MM.1S (cell line): ENCODE measurements around the gene SCGN.

Experiments used
- DNase-seq: peaks from one replicate; pipeline ENCODE4 v3.0.0-alpha.2; 2015
- H2AFZ ChIP-seq: fragments of 300-600 bp; sonication (generic); 2 replicates; pipeline ENCODE4 v1.6.0; 2016; ENCODE audit warnings: antibody characterized with exemption, low read length
- H3F3A ChIP-seq: fragments of 300-600 bp; sonication (generic); 2 replicates; pipeline ENCODE4 v1.6.1; 2016; ENCODE audit warnings: mild to moderate bottlenecking, antibody characterized with exemption, low read length, moderate library complexity, mixed read lengths; ENCODE audit not compliant: insufficient read depth
- H3K27ac ChIP-seq: fragments of 300-600 bp; sonication (generic); 2 replicates; pipeline ENCODE4 v1.5.1; 2016; ENCODE audit warnings: mild to moderate bottlenecking, low read length
- H3K27me3 ChIP-seq: fragments of 300-600 bp; sonication (generic); replicated peaks from 2 replicates; pipeline ENCODE4 v1.6.0; 2016; ENCODE audit warnings: low read length; ENCODE audit not compliant: insufficient read depth
- H3K36me3 ChIP-seq: fragments of 300-600 bp; sonication (generic); replicated peaks from 2 replicates; pipeline ENCODE4 v1.6.1; 2016; ENCODE audit warnings: mild to moderate bottlenecking, low read length, mixed read lengths; ENCODE audit not compliant: insufficient read depth
- H3K4me1 ChIP-seq: fragments of 300-600 bp; sonication (generic); 2 replicates; pipeline ENCODE4 v1.6.1; 2016; ENCODE audit warnings: low read length, mixed read lengths
- H3K4me2 ChIP-seq: fragments of 300-600 bp; sonication (generic); 2 replicates; pipeline ENCODE4 v1.6.0; 2016; ENCODE audit warnings: low read depth, low read length
- H3K4me3 ChIP-seq: fragments of 300-600 bp; sonication (generic); 2 replicates; pipeline ENCODE4 v1.5.1; 2016; ENCODE audit warnings: low read length, mixed read lengths
- H3K79me2 ChIP-seq: fragments of 300-600 bp; sonication (generic); 2 replicates; pipeline ENCODE4 v1.6.1; 2016; ENCODE audit warnings: mixed run types, low read length, mixed read lengths
- H3K9ac ChIP-seq: fragments of 300-600 bp; sonication (generic); 2 replicates; pipeline ENCODE4 v1.6.1; 2016; ENCODE audit warnings: low read length, mixed read lengths
- H3K9me2 ChIP-seq: fragments of 300-600 bp; sonication (generic); replicated peaks from 2 replicates; pipeline ENCODE4 v1.6.1; 2016; ENCODE audit warnings: mild to moderate bottlenecking, low read length, mixed read lengths; ENCODE audit not compliant: insufficient read depth
- H3K9me3 ChIP-seq: fragments of 300-600 bp; sonication (generic); replicated peaks from 2 replicates; pipeline ENCODE4 v1.6.1; 2016; ENCODE audit warnings: mild to moderate bottlenecking, low read length, mixed read lengths; ENCODE audit not compliant: insufficient read depth
- H4K20me1 ChIP-seq: fragments of 300-600 bp; sonication (generic); 2 replicates; pipeline ENCODE4 v1.6.1; 2016; ENCODE audit warnings: mild to moderate bottlenecking, low read length, moderate library complexity, mixed read lengths; ENCODE audit not compliant: insufficient read depth
- EZH2 ChIP-seq: fragments of 300-600 bp; sonication (generic); optimal IDR thresholded peaks from 2 replicates; pipeline ENCODE3; 2017; ENCODE audit warnings: low read depth, mild to moderate bottlenecking, antibody characterized with exemption, low read length, mixed read lengths
- EZH2phosphoT487 ChIP-seq: fragments of 300-600 bp; sonication (generic); IDR thresholded peaks from 2 replicates; pipeline ENCODE4 v1.6.1; 2018; ENCODE audit warnings: antibody characterized with exemption, low read length
- TF ChIP-seq, protein P1 (sequence below): fragments of 300-600 bp; sonication (generic); IDR thresholded peaks from 2 replicates; pipeline ENCODE4 v1.5.1; 2016; ENCODE audit warnings: antibody characterized with exemption, low read length, mixed read lengths

The SCGN gene

GRCh38 chr6:25743868-25744267, 91.9 kb downstream of the SCGN start:
- Histone ChIP-seq H3K9me2 (no peaks in the 10 kb centered on the region), H2AFZ (no peak overlapping the region), H4K20me1 (no peaks in the 10 kb centered on the region), H3K4me3 (no peak overlapping the region), H3K79me2 (no peaks in the 10 kb centered on the region), H3F3A (no peaks in the 10 kb centered on the region), H3K27me3 (no peaks in the 10 kb centered on the region), H3K27ac (no peak overlapping the region), H3K4me2 (no peak overlapping the region), H3K9ac (no peak overlapping the region), H3K4me1 (no peaks in the 10 kb centered on the region), H3K36me3 (no peaks in the 10 kb centered on the region), H3K9me3 (no peaks in the 10 kb centered on the region)
- TF ChIP-seq, protein P1, sequence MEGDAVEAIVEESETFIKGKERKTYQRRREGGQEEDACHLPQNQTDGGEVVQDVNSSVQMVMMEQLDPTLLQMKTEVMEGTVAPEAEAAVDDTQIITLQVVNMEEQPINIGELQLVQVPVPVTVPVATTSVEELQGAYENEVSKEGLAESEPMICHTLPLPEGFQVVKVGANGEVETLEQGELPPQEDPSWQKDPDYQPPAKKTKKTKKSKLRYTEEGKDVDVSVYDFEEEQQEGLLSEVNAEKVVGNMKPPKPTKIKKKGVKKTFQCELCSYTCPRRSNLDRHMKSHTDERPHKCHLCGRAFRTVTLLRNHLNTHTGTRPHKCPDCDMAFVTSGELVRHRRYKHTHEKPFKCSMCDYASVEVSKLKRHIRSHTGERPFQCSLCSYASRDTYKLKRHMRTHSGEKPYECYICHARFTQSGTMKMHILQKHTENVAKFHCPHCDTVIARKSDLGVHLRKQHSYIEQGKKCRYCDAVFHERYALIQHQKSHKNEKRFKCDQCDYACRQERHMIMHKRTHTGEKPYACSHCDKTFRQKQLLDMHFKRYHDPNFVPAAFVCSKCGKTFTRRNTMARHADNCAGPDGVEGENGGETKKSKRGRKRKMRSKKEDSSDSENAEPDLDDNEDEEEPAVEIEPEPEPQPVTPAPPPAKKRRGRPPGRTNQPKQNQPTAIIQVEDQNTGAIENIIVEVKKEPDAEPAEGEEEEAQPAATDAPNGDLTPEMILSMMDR = no peak
- TF ChIP-seq EZH2 (no peak), EZH2phosphoT487 (no peak)
- no peak for DNase-seq

DNA sequence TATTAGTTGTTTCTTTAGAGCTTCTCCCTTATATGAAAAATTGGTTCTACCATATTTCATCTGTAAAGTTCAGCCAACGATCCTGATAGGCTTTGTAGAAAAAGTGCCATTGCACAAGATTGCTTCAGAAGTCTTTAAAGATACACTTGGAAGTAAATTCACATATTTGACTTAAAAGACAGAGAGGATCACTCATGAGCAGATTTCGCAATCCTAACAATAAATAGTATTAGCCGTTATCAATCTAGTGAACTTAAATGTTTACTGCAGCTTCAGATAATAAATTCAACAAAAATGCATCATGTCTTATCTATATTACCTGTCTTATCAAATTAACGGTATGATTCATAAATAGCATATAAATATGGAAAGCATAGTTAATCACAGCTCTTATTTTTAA, 93.8 kb downstream of the SCGN start:
- Histone ChIP-seq H4K20me1 (no peaks in the 10 kb centered on the region), H3K9me3 (no peaks in the 10 kb centered on the region), H3K9ac (no peak overlapping the region), H3K4me3 (no peak overlapping the region), H3K4me1 (no peaks in the 10 kb centered on the region), H3K9me2 (no peaks in the 10 kb centered on the region), H3K27me3 (no peaks in the 10 kb centered on the region), H3K36me3 (no peaks in the 10 kb centered on the region), H2AFZ (no peak overlapping the region), H3K79me2 (no peaks in the 10 kb centered on the region), H3K4me2 (no peak overlapping the region), H3F3A (no peaks in the 10 kb centered on the region), H3K27ac (no peak overlapping the region)
- no peak for TF ChIP-seq EZH2phosphoT487
- no peak for TF ChIP-seq EZH2
- TF ChIP-seq, protein P1 = no peak
- DNase-seq = no peak

- no peak overlapping the region for H3K4me2 ChIP-seq
- TF ChIP-seq EZH2 (no peak), EZH2phosphoT487 (no peak)
- TF ChIP-seq, protein P1 = no peak
These were observed 95.0 kb downstream of the SCGN start for GRCh38 chr6:25746968-25747367.

More at GRCh38 chr6:25746968-25747367, 95.0 kb downstream of the SCGN start:
- Histone ChIP-seq H2AFZ (no peak overlapping the region), H3K27ac (no peak overlapping the region), H3K4me1 (no peaks in the 10 kb centered on the region), H3K9ac (no peak overlapping the region), H4K20me1 (no peaks in the 10 kb centered on the region), H3F3A (no peaks in the 10 kb centered on the region), H3K79me2 (no peaks in the 10 kb centered on the region), H3K9me3 (no peaks in the 10 kb centered on the region), H3K9me2 (no peaks in the 10 kb centered on the region), H3K36me3 (no peaks in the 10 kb centered on the region), H3K4me3 (no peak overlapping the region), H3K27me3 (no peaks in the 10 kb centered on the region)
- no peak for DNase-seq
